HG03469 (cell line): ENCODE measurements around the gene SRCAP.
A peak's percentile ranks its signal among the peaks of the same experiment; 100 is the strongest.

Experiments
- ATAC-seq: cut with Tn5 transposase; IDR thresholded peaks from one replicate; pipeline ENCODE4 v1.9.1; 2021; ENCODE audit warnings: mild to moderate bottlenecking, moderate library complexity, moderate number of reproducible peaks; ENCODE audit not compliant: unreplicated experiment

SRCAP gene

DNA sequence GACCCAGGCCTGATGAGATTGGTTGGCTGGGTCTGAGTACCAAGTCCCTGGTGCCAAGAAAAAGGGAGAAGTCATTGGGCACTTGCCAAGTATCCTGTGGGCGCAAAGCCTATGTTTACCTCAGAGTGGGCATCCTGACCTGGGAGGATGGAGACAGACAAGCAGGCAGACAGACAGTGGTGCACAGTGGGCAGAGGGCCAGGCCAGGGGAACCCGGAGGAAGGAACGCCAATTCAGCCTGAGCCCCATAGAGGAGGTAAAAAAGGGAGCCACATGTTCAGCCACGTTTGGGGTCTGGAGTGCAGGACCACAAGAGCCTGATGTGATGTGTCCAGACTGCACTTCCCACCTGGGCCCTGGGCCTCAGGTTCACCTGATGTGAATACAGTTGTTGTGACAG is 54.6 kb downstream of the SRCAP start:
- no peak for ATAC-seq

GRCh38 chr16:30755955-30756780 is 57.2 kb downstream of the SRCAP start:
- no peak for ATAC-seq

DNA sequence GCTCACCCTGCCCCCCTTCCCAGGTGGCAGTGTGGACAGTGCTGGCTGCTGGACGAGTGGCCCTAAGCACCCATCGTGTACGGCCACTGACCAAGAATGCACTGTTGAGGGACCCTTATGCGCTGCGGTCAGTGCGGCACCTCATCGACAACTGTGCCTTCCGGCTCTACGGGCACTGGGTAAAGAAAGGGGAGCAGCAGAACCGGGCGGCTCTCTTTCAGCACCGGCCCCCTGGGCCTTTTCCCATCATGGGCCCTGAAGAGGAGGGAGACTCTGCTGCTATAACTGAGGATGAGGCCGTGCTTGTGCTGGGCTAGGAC is 57.8 kb downstream of the SRCAP start:
- ATAC-seq, result no peak

DNA sequence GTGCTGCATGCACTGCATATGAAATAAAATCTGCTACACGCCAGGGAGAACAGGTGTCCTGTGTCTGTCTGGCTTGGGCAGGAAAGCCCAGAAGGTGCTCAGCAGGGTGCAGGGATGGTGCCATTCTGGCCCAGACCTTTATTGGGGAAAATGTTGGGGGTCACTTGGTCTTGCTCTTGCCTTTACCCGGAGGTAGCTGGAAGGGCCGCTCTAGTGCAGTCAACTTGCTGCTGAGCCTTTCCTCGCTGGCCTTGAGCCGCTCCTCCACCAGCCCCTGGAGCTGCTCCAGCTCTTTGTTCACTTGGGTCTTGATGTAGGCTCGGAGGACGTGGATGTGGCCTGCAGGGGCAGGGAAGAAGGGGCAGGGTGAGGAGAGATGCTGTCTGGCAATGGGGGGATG is 58.3 kb downstream of the SRCAP start:
- no peak for ATAC-seq

DNA sequence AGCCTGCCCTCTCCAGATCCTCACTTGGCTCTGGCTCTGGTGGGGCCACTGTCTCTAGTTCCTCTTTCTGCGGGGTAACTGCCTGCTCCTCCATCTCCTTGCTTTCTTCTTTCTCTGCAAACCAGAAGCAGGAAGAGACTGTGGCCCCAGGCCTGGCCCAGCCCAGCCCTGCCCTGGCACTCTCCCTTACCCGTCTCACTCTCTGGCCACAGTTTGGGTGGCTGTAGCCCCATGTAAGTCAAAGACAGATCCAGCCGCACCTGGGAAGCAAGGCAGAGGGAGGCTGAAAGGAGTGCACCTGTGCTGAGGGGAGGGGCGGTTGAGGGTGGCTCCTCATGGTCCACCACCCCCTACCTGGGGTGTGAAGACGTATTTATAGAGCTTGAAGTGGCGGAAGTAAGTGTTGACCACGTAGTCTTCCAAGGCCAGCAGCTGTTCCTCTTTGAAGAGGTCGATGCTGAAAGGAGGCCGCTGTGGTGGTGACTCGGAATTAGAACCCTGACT is 60.1 kb downstream of the SRCAP start:
- ATAC-seq, result no peak

GRCh38 chr16:30760001-30760559 is 61.1 kb downstream of the SRCAP start:
- no peak for ATAC-seq

- ATAC-seq, result no peak
Measured at GRCh38 chr16:30760577-30761426, 61.8 kb downstream of the SRCAP start.

DNA sequence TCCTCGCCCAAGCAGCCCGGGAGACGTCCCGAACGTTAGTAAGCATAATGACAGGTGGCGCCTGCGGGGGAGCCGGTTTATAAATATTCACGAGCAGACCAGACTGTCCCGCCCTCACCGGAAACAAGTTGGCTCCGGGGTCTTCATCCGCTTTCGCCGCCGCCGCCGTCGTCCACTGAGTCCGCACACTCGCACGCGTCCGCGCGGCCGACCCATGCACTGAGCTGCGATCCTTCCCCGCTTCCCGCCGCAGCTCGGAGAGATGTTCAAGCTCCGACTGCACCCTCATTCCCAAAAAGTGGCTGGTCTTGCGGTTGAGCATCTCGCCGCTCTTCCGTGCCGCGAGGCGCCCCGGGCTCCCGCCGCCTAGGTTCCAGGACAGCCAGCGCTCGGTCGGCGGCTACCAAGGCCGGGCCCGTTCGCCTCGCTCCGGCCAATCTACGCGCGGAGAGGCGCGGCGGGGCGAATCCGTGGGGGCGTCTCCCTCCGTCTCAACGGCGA is 62.5 kb downstream of the SRCAP start:
- ATAC-seq, result peak; percentile 6

GRCh38 chr16:30761928-30762902 is 63.2 kb downstream of the SRCAP start, which contains the start of the genes CFAP119 and RNF40:
Gene CFAP119 (minus strand): TSS chr16:30762062. CDS start chr16:30761748, 314 bp downstream.
Gene RNF40 (plus strand): TSS chr16:30762322. CDS start chr16:30762546, 224 bp downstream.
- ATAC-seq, result peak; percentile 66

GRCh38 chr16:30762991-30763725 is 64.2 kb downstream of the SRCAP start:
- no peak for ATAC-seq

DNA sequence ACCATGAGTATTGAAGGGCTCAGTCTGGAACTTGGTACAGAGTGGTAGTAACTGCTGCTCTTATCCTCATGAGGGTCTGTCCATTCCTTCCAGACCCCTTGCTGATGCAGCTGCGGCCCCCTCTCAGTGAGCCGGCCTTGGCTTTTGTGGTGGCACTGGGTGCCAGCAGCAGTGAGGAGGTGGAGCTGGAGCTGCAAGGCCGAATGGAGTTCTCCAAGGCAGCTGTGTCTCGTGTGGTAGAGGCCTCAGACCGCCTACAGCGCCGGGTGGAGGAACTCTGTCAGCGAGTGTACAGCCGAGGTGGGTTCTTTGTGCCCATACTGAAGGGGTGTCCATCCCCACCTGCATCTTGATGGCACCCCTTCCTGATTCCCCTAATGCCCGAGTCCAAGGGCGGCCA is 65.1 kb downstream of the SRCAP start:
- no peak for ATAC-seq

- no peak for ATAC-seq
Measured at GRCh38 chr16:30764816-30765465, 66.0 kb downstream of the SRCAP start.

- ATAC-seq, result no peak
Measured at GRCh38 chr16:30766206-30766932, 67.4 kb downstream of the SRCAP start.

- no peak for ATAC-seq
Measured at GRCh38 chr16:30766933-30767284, 67.9 kb downstream of the SRCAP start.

- no peak for ATAC-seq
Measured at GRCh38 chr16:30767767-30768465, 68.9 kb downstream of the SRCAP start.

DNA sequence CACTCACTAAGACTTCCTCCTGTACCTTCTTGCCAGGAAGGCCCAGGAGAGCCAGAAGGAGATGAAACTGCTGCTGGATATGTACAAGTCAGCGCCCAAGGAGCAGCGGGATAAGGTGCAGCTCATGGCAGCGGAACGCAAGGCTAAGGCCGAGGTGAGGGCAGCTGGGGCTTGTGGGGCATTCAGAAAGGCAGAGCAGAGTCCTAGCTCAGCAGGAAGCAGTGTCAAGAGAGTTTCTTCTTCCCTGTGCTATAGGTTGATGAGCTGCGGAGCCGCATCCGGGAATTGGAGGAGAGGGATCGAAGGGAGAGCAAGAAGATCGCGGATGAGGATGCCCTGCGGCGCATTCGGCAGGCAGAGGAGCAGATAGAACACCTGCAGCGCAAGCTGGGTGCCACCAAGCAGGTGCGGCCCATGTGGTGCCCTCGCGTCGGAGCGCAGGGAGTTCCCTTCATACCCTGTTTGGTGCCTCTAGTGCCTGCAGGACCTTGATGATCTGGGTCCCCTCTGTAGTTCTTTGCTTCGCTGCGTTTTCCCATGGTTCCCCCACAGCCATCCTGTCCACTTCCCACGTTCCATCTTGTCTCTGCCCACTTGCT is 69.7 kb downstream of the SRCAP start:
- ATAC-seq, result no peak

DNA sequence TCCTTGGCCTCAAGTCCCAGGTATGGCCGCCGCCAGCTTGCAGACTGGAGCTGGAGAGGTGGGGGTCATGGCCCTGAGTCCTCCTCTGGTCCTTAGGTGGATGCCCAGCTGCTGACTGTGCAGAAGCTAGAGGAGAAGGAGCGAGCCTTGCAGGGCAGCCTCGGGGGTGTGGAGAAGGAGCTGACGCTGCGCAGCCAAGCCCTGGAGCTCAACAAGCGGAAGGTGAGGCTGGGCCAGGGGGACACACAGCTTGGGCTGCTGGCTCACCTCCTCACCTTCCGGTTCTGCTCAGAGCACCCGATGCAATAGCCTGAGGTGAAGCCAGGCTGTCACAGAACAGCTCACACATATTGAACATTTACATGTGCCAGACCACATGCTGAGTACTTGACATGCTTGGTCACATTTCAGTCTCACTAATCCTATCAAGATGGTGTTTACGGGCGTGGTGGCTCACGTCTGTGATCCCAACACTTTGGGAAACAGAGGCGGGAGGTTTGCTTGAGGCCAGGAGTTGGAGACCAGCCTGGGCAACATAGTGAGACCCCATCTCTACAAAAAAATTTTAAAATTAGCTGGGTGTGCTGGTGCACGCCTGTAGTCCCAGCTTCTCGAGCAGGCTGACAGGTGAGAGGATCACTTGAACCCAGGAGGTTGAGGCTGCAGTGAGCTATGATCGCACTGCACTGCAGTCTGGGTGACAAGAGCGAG is 70.6 kb downstream of the SRCAP start:
- ATAC-seq, result no peak
